ENCODE results near the gene EPS15.

GRCh38 chr1:51464828-51465227 lies 54.2 kb downstream of the EPS15 start:
- TF ChIP-seq POLR2A (IDR thresholded peaks at IDR 0.05; ENCODE audit: low read length) (no peak), GATA1 (IDR thresholded peaks at IDR 0.05; ENCODE audit: low read depth, low read length) (no peak)
